Kidney (tissue), 14 donors: Measurements from ENCODE around the gene MBOAT2. TPM values are rescaled to one million over a fixed set of nuclear protein-coding genes. Genes with fewer than 3 reads are reported as not detected.
A peak's percentile ranks its signal among the peaks of the same experiment; 100 is the strongest.

Experiments used
- DNase-seq, 5 donors: peaks; one replicate each; pipeline ENCODE4 v3.0.0-alpha.2; 2013 to 2020
- FAIRE-seq: peaks from 2 replicates; lab custom pipeline; 2012; peaks lifted over from hg19 to GRCh38; lab: Jason Lieb, UNC
- H3K27ac ChIP-seq, 2 donors: one replicate each; pipeline ENCODE4 v1.7.0; 2013; ENCODE audit warnings: low read depth in 2 of 2, low read length in 2 of 2, inconsistent platforms in 1 of 2
- H3K27me3 ChIP-seq: one replicate; pipeline ENCODE4 v1.7.1; 2013; ENCODE audit warnings: low read length, inconsistent platforms; ENCODE audit not compliant: control insufficient read depth, insufficient read depth
- H3K36me3 ChIP-seq, 3 donors: one replicate each; pipeline versions ENCODE4 v1.7.0 to v1.7.1; 2013; ENCODE audit warnings: low read length in 3 of 3, control low read depth in 1 of 3, inconsistent platforms in 1 of 3; ENCODE audit not compliant: insufficient read depth in 3 of 3, control insufficient read depth in 2 of 3
- H3K4me1 ChIP-seq, 3 donors: one replicate each; pipeline versions ENCODE4 v1.7.0 to v1.7.1; 2013; ENCODE audit warnings: low read length in 3 of 3, inconsistent platforms in 1 of 3, low read depth in 1 of 3; ENCODE audit not compliant: control insufficient read depth in 2 of 3, insufficient read depth in 2 of 3
- H3K4me3 ChIP-seq, 3 donors: one replicate each; pipeline versions ENCODE4 v1.7.0 to v1.8.1; 2013; ENCODE audit warnings: low read length in 3 of 3, control low read depth in 1 of 3, inconsistent platforms in 1 of 3
- H3K9ac ChIP-seq, 3 donors: one replicate each; pipeline versions ENCODE4 v1.7.0 to v1.7.1; 2013; ENCODE audit warnings: low read length in 3 of 3, control low read depth in 1 of 3, inconsistent platforms in 1 of 3
- H3K9me3 ChIP-seq, 3 donors: one replicate each; pipeline versions ENCODE4 v1.7.0 to v1.7.1; 2013; ENCODE audit warnings: low read length in 3 of 3, control low read depth in 1 of 3, inconsistent platforms in 1 of 3; ENCODE audit not compliant: control insufficient read depth in 2 of 3, insufficient read depth in 1 of 3
- CTCF ChIP-seq: IDR thresholded peaks from 3 replicates; pipeline ENCODE4 v1.5.1; 2012; ENCODE audit warnings: mild to moderate bottlenecking, moderate library complexity, borderline replicate concordance; ENCODE audit not compliant: insufficient read depth; ENCODE audit errors: extremely low read depth
- intact Hi-C: fragments of 100-400 bp; cut with DNase I; formaldehyde crosslinking; loops from one replicate; pipeline ENCODE4 v1.11.1; 2022
- polyA plus RNA-seq: library from polyadenylated mRNA; stranded (reverse); fragments of 350-450 nt; fragmentation: Illumina TruSeq; extraction: RNeasy Lipid Tissue Mini Kit (QIAGEN cat#74804); gene quantifications from one replicate; pipeline ENCODE4 v1.2.3, GENCODE V29; 2014; ENCODE audit warnings: low read depth, low replicate concordance; ENCODE audit not compliant: insufficient read depth
- total RNA-seq: library from RNA; stranded (reverse); fragmentation: NEBNext Ultra II Directional; extraction: Animal tissue kit (Norgen Biotek cat#: 25700); gene quantifications from one replicate; pipeline ENCODE4 v1.2.1, GENCODE V29; 2021
- donor health status: control.
- donor health status: control.
- donor health status: control.
- donor health status: control.
- donor health status: control.
- donor health status: DM: yes; HTN: yes; CAD: no.
- donor health status: Normal renal cell carcinoma (clear cell type).

The MBOAT2 gene
- total and polyA plus RNA-seq, 2 donors from 2014 or later, result 15.9 to 28.6 TPM

GRCh38 chr2:8962890-8963289 is 40.6 kb downstream of the MBOAT2 start:
- Histone ChIP-seq H3K9me3 (no peaks in the 10 kb centered on the region), H3K36me3 (no peaks in the 10 kb centered on the region), H3K9ac (no peak overlapping the region), H3K27me3 (no peaks in the 10 kb centered on the region), H3K27ac (no peak overlapping the region), H3K4me3 (no peak overlapping the region), H3K4me1 (no peaks in the 10 kb centered on the region)
- DNase-seq (no peak), FAIRE-seq (no peak)
- intact Hi-C loops, result no loop called here
- no peak for TF ChIP-seq CTCF

- TF ChIP-seq CTCF, result no peak
- no peaks in the 10 kb centered on the region for H3K27me3 ChIP-seq
- peaks cover 0 to 3% (median 2%) of the 10 kb centered on the region in 3 donors for H3K9me3 ChIP-seq
- H3K4me1 ChIP-seq, result no peaks in the 10 kb centered on the region
- FAIRE-seq (no peak), DNase-seq (peak in 1 of 5 donors; percentile 7)
- no peak overlapping the region for H3K9ac ChIP-seq
- H3K36me3 ChIP-seq, result no peaks in the 10 kb centered on the region
- no peak overlapping the region for H3K27ac ChIP-seq
- H3K4me3 ChIP-seq, result no peak overlapping the region
- intact Hi-C loops, result no loop called here
Observed at GRCh38 chr2:8957628-8958027, 45.9 kb downstream of the MBOAT2 start.

- TF ChIP-seq CTCF, result peak; percentile 1
- Histone ChIP-seq H3K9ac (no peak overlapping the region), H3K4me1 (no peaks in the 10 kb centered on the region), H3K27ac (no peak overlapping the region), H3K36me3 (no peaks in the 10 kb centered on the region), H3K27me3 (no peaks in the 10 kb centered on the region), H3K4me3 (no peak overlapping the region), H3K9me3 (peaks cover 0 to 3% (median 2%) of the 10 kb centered on the region in 3 donors)
- intact Hi-C loops, result no loop called here
- DNase-seq (no peak), FAIRE-seq (no peak)
Observed at GRCh38 chr2:8956774-8957173, 46.7 kb downstream of the MBOAT2 start.

GRCh38 chr2:8954990-8955389 is 48.5 kb downstream of the MBOAT2 start:
- Histone ChIP-seq H3K9ac (no peak overlapping the region), H3K27ac (no peak overlapping the region), H3K4me3 (no peak overlapping the region), H3K36me3 (no peaks in the 10 kb centered on the region), H3K4me1 (no peaks in the 10 kb centered on the region), H3K9me3 (peaks cover 0 to 3% (median 2%) of the 10 kb centered on the region in 3 donors), H3K27me3 (no peaks in the 10 kb centered on the region)
- no peak for FAIRE-seq
- TF ChIP-seq CTCF, result no peak
- intact Hi-C loops, result no loop called here
- no peak for DNase-seq
